ENCODE data around the gene USO1. TPM values are rescaled to one million over a fixed set of nuclear protein-coding genes. Genes with fewer than 3 reads are reported as not detected.
"Not testable (repeated sequence)": the region's sequence is repeated elsewhere in the genome, so short reads cannot be mapped to it uniquely, and the experiment has no call there.

USO1 gene
- polyA plus RNA-seq, 4 donors, result 71.3 to 93.2 (median 81.3) TPM

DNA sequence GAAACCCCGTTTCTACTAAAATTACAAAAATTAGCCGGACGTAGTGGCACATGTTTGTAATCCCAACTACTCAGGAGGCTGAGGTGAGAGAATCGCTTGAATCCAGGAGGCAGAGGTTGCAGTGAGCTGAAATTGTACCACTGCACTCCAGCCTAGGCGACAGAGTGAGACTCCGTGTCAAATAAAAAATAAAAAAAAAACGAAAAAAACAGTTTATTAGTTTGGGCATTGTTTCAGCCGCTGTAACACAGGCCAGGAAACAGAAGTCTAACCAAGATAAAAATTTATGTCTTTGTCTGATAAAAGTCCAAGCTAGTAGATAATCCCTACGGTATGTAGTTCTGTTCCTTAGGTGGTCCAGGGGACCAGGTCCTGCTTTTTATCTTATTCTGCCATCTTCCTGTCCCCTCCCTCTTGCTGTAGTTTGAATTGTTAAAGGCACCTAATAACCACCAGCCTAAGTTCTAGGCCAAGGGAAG is 21.4 kb downstream of the USO1 start:
- DNase-seq (ENCODE audit: low read depth in 4 of 4, low spot score in 2 of 4), result no peak

DNA sequence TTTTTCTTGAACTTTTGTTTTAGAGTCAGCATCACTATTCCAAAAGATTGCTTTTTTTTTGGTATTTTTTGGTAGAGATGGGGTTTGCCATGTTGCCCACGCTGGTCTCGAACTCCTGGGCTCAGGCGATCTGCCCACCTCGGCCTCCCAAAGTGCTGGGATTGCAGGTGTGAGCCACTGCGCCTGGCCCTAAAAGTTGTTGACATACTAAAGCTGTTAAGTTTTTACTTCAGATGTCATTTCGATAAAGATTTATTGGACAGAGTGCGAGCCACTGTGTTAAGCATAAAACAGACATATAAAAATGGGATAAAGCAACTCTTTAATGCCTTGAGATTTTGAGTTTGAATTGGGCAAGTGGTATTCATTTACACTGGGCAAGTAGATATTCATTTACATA is 28.3 kb downstream of the USO1 start:
- DNase-seq (ENCODE audit: low read depth in 4 of 4, low spot score in 2 of 4), result no peak

DNA sequence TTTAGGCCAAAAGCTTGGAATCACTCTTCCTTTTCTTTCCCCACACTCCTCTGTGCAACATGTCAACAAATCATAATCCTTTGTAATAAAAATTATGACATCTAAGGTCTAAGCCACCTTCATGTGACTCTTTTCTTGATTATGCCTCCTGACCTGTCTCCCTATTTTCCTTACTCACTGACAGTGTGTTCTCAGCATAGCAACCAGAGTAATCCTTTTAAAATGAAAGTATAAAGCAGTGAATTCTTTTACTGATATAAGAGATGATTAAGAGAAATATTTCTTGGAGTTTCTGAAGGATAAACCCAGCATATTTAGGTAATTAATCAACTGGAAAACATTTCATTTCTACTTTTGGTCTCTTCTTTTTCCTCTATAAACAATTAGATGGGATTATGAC is 44.7 kb downstream of the USO1 start:
- DNase-seq (ENCODE audit: low read depth in 4 of 4, low spot score in 2 of 4), result no peak

DNA sequence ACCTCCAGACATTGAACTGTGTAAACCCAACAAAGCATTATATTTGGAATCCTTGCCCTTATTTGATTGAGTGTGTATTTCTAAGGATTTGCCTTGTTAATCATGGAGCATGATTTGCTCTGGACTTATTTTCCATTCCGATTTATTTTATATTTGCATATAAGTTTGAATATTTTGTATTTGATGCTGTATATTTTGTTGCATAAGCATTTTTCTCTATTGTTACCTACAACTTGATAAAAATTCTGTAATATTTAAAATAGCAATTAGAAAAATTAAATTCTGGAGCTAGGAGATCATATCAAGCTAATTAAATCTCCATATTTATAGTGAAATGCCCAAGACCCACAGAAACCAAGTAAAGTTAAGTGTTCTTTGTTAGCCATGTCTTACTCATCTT is 47.2 kb downstream of the USO1 start:
- DNase-seq (ENCODE audit: low read depth in 4 of 4, low spot score in 2 of 4), result no peak

DNA sequence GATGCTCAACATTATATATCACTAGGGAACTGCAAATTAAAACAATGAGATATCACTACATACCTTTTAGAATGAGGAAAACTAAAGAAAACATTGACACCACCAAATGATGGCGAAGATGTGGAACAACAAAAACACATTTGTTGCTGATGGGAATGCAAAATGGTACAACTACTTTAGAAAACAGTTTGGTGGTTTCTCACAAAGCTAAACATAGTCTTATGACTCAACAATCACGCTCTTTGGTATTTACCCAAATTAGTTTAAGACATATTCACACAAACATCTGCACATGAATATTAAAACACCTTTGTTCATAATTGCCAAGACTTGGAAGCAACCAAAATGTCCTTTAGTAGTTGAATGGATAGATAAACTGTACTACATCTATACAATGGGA is 53.2 kb downstream of the USO1 start:
- no peak for DNase-seq (ENCODE audit: low read depth in 4 of 4, low spot score in 2 of 4)

DNA sequence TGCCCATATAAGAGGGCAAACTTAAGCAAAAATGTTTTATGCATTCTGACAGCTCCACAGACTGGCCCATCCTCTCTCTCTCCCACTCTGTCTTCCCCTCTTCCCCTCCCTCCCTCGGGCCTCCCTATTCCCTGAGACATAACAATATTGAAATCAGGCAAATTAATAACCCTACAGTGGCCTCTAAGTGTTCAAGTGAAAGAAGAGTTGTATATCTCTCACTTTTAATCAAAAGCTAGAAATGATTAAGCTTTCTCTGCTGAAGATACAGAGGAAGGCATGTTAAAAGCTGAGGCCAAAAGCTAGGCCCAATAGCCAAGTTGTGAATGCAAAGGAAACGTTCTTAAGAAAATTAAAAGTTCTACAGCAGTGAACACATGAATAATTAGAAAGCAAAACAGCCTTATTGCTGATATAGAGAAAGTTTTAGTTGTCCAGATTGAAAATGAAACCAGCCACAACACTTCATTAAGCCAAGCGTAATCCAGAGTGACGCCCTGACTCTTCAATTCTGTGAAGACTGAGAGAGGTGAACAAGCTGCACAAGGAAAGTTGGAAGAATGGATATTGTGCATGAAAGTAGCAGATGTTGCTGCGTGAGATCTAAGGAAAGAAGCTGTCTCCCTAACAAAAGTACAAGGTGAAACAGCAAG is 54.9 kb downstream of the USO1 start:
- DNase-seq (ENCODE audit: low read depth in 4 of 4, low spot score in 2 of 4), result no peak

DNA sequence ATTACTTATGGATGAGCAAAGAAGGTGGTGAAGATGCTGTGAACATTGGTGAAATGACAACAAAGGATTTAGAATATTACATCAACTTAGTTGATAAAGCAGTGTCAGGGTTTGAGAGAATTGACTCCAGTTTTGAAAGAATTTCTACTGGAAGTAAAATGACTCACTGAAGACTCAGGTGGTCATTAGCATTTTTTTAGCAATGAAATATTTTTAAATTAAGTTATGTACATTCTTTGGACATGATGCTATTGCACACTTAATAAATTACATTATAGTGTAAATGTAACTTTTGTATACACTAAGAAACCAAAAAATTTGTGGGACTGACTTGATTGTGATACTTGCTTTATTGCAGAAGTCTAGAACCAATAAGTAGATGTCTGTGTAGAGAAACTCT is 56.9 kb downstream of the USO1 start:
- no peak for DNase-seq (ENCODE audit: low read depth in 4 of 4, low spot score in 2 of 4)

DNA sequence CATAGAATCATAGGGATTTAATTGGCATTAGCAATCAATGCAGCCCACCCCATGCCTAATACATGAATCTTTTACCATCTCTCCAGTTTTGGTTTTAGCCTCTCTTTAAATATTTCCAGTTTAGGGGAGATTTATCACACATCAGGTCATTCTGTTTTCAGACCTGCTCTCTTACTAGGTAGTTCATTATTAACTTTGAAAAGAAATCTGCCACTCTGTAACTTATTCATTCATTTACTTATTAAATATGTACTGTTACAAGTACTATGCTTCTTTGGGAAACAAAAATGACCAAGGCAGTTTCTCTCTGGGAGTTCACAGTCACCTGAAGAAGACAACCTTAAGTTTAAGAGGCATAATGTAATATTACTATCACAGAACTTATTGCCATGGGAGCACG is 62.1 kb downstream of the USO1 start:
- DNase-seq (ENCODE audit: low read depth in 4 of 4, low spot score in 2 of 4), result peak in 1 of 4 donors; percentile 4

DNA sequence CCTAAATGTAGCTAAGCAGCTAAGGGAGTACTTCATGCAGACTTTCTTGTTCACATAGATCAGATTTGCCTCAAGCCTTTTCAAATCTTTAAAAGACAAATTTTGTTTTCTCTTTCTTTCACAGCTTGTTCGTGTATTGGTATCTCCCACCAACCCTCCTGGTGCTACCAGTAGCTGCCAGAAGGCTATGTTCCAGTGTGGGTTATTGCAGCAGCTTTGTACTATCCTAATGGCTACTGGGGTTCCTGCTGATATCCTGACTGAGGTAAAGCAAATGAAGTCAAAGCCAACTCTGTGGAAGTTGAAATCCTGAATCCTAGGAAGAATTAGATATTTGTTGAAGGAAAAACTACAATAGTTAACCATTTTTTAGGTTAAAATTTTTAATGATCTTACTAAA is 62.6 kb downstream of the USO1 start:
- DNase-seq (ENCODE audit: low read depth in 4 of 4, low spot score in 2 of 4), result no peak

DNA sequence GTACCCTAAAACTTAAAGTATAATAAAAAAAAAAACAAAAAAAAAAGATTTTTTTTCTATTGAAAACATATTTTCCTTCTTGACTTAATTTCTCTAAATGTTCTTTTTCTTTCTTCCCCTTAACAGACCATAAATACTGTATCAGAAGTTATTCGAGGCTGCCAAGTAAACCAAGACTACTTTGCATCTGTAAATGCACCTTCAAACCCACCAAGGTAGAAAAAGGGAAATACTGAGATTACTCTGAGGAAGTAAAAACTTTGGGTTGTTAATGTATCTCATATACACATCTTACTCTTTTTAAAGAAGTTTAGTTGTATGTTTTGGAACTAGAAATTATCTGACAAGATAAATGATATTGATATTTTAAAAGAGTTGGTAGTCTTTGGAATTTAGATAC is 65.6 kb downstream of the USO1 start:
- no peak for DNase-seq (ENCODE audit: low read depth in 4 of 4, low spot score in 2 of 4)

DNA sequence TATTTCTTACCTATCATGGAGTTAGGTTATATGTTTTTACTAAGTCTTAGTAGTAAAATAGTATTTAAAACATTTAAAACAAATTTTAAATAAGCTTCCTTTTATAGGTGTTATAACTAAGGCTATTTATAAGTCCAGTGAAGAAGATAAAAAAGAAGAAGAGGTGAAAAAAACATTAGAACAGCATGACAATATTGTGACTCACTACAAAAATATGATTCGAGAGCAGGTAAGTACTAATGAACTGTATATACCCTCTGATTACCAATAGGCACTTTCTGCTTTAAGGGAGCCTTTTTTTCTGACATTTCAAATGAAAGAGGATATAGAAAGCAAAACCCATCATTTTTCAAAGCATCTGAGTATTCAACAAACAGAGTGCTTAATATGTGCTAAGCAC is 76.6 kb downstream of the USO1 start:
- DNase-seq (ENCODE audit: low read depth in 4 of 4, low spot score in 2 of 4), result no peak

DNA sequence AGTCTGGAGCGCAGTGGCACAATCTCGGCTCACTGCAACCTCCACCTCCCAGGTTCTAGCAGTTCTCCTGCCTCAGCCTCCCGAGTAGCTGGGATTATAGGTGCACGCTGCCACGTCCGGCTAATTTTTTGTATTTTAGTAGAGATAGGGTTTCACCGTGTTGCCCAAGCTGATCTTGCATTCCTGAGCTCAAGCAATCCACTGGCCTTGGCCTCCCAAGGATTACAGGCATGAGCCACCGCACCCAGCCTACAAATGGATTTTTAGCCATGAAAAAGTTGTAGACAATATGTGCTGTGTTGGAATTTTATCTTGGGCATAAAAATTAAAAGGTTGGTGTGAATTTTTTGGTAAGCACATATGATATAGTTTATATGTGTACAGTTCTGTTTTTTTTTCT is 81.7 kb downstream of the USO1 start:
- not testable (repeated sequence) for DNase-seq (ENCODE audit: low read depth in 4 of 4, low spot score in 2 of 4)

DNA sequence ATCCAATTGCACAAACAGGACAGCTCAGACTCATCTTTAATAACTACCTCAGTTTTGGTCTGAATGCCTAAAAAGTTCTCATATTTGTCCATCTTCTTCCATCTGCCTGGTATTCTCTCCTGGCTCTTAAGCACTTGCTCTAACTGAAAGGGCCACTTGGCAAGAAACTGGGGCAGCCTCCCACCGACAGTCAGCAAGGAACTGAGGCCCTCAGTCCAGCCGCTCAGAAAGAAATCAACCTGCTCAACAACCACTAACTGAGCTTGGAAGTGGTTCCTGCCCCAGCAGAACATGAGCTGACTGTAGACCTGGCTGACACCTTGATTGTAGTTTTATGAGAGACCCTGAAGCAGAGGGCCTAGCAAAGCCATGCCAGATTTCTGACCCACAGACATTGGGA is 93.5 kb downstream of the USO1 start:
- DNase-seq (ENCODE audit: low read depth in 4 of 4, low spot score in 2 of 4), result no peak

DNA sequence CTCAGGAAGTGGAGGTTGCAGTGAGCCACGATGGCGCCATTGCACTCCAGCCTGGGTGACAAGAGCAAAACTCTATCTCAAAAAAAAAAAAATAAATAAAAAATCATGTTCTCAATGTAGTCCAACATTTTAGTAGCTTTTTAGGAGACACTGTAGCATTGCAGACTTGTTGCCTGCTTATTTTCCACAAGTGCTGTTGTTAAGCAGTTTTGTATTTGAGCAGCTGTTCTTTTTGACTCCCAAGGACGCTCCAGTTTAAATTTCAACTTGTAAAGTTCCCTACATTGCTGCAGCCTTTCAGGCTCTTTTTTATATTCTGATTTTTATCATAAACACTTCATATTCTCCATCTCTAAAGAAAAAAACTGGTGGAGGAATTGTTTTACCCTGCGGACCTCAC is 94.7 kb downstream of the USO1 start:
- no peak for DNase-seq (ENCODE audit: low read depth in 4 of 4, low spot score in 2 of 4)

DNA sequence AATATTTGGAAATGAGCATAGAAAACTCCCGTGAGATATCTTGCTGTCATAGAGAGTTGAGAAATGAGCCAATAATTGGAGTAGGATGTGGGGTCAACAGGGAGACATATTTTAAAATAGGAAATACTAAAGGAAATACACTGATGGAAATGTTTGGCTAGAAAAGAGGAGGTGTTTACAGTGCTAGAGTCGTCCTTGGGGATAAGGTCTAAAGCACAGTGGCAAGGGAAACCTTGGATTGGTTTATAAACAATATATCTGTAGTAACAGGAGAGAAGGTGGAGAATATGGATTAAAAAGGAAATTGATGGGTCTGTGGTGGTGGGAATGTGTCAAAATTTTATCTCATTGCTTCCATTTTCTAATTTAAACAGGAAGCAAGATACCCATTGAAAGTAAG is 95.8 kb downstream of the USO1 start:
- no peak for DNase-seq (ENCODE audit: low read depth in 4 of 4, low spot score in 2 of 4)

DNA sequence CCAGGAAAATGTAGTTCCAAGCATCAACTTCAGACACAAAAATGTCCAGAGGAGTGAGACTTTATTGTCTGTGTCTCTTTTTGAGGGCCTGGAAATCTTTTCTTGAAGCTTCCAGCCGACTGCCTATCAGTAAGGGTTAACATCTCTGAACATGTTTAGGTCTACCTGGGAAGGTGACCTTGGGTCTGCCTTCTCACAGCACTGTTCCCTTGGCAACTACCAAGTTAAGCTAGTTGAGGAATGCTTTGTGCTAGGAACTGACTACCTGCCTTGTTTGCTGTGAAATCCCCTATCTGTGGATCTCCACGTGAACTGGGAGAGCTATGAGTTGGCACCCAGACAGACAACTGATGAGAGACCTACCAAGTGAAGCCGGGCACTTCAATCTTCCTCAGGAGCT is 96.3 kb downstream of the USO1 start:
- DNase-seq (ENCODE audit: low read depth in 4 of 4, low spot score in 2 of 4), result no peak

DNA sequence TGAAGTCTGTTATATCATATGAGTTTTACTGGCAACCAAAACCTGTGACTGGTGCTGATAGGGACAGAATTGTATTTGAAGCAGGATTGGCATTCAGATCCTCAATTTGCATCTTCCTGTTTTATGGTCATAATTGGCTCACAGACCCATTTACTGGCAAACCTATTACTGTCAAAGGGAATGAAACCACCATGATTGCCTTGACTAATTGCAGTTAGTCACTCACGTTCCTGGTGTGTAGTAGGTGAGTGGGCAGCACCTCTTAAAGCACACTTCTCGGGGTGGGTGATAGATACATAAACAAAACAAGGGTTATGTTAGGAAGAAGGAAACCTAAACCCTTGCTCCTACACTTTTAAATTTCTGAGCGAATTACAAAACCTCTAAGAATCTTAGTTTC is 96.8 kb downstream of the USO1 start:
- no peak for DNase-seq (ENCODE audit: low read depth in 4 of 4, low spot score in 2 of 4)

DNA sequence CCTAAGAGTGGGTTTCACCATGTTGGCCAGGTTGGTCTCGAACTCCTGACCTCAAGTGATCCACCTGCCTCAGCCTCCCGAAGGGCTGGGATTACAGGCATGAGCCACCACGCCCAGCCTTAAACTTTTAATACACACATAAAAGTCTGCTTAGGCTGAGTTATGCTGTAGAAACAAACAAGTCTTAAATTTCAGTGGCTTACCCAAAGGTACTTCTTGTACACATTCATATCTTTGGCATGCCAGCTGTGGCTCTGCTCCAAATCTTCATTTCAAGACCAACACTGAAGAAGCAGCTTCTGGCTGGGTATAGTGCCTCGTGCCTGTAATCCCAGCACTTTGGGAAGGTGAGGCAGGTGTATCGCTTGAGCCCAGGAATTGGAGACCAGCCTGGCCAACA is 97.6 kb downstream of the USO1 start:
- no peak for DNase-seq (ENCODE audit: low read depth in 4 of 4, low spot score in 2 of 4)

DNA sequence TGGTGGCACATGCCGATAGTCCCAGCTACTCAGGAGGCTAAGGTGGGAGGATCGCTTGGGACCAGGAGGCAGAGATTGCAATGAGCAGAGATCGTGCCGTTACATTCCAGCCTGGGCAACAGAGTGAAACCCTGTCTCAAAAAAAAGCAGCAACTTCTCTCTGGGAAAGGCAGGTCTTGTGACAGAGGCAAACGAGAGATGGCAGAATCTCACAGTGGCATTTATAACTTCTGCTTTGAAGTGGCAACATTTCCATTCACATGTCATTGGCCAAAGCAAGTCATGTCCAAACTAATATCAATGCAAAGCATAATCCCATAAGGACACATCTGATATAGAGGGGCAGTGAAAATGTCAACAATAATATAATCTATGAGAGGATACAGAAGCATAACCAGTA is 98.0 kb downstream of the USO1 start:
- no peak for DNase-seq (ENCODE audit: low read depth in 4 of 4, low spot score in 2 of 4)

DNA sequence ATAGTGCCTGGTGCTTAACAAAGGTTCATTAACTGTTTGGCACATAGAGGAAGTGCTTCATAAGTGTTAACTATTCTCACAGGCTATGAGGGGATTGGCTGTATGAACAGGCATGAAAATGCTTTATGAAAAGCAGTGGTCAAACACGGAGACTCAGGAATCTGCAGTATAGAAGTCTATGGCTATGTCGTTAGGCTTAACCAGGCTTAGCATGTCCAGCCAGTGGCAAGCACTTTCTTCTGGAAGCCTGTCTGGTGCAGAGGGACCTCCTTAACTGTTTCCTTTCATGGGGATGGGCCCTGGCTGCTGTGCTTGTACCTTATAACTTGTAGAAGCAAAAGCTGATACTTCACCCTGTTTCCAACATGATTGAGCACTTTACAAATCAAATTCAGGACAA is 99.4 kb downstream of the USO1 start:
- DNase-seq (ENCODE audit: low read depth in 4 of 4, low spot score in 2 of 4), result no peak

DNA sequence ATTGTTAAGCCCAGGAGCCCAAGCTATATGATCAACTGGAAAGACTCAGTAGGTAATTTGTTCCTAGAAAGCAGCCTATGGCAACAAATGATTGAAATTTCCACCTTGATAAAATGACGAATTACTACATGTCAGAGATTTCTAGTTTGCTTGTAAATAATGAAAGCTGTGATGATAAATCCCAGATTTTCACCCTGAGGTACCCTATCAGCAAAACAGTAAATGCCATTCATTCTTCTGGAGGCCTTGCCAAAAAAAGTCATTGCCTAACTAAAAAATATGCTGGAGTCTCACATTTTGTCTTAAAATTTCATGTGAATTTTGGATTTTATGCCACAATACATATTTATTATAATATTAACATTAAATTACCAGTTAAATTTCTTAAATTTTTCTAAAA is 106.5 kb downstream of the USO1 start:
- DNase-seq (ENCODE audit: low read depth in 4 of 4, low spot score in 2 of 4), result no peak

DNA sequence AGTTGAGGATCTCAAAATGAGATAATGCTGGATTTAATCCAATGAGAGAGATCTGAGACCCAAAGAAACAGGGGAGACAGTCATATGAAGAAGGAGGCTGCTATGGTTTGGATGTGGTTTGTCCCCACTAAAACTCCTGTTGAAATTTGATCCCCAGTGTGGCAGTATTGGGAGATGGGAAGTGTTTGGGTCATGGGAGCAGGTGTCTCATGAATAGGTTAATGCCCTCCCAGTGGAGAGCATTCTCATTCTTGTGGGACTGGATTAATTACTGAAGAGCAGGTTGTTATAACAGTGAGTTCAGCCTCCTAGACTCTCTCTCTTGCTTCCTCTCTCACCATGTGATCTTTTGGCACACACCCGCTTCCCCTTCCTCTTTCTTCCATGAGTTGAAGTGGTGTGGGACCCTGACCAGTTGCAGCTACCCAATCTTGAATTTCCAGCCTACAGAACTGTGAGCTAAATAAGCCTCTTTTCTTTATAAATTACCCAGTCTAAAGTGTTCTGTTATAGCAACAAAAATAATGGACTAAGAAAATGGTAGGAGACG is 107.6 kb downstream of the USO1 start:
- DNase-seq (ENCODE audit: low read depth in 4 of 4, low spot score in 2 of 4), result no peak
